ENCODE results near the gene FLT1.

- no peak for TF ChIP-seq CTCF (IDR thresholded peaks at IDR 0.05; ENCODE audit: low read length)
- no peak for TF ChIP-seq EZH2 (IDR thresholded peaks at IDR 0.05; ENCODE audit: borderline replicate concordance, low read length)
These were observed 47.0 kb upstream of the FLT1 start for GRCh38 chr13:28541966-28542365.

Measured in OCI-LY1 (cell line).